ENCODE measurements around the gene PRR11.
"Not testable (repeated sequence)": the region's sequence is repeated elsewhere in the genome, so short reads cannot be mapped to it uniquely, and the experiment has no call there.

The PRR11 gene

GRCh38 chr17:59155439-59156177 lies at the start of gene PRR11:
PRR11 (plus strand) TSS chr17:59155746; CDS start chr17:59169753, 14,007 bp downstream.
- peak; percentile 95 for DNase-seq

- DNase-seq: peak; percentile 71
These were observed 49.6 kb upstream of the PRR11 start for GRCh38 chr17:59105852-59106462.

- peak; percentile 99 for DNase-seq
These were observed 48.9 kb upstream of the PRR11 start, which contains the start of gene TRIM37 for GRCh38 chr17:59106463-59107305. TRIM37 (minus strand) TSS chr17:59106880; CDS start chr17:59106461, 419 bp downstream.

- no peak for DNase-seq
These were observed 48.3 kb upstream of the PRR11 start for GRCh38 chr17:59107306-59107670.

GRCh38 chr17:59108400-59109102 lies 47.0 kb upstream of the PRR11 start:
- no peak for DNase-seq

- no peak for DNase-seq
These were observed 44.6 kb upstream of the PRR11 start for GRCh38 chr17:59110973-59111372.

- no peak for DNase-seq
These were observed 44.0 kb upstream of the PRR11 start for GRCh38 chr17:59111539-59111938.

GRCh38 chr17:59115474-59115873 lies 40.1 kb upstream of the PRR11 start:
- DNase-seq: no peak

- DNase-seq: no peak
These were observed 33.6 kb upstream of the PRR11 start for GRCh38 chr17:59121901-59122480.

- DNase-seq: no peak
These were observed 30.9 kb upstream of the PRR11 start for GRCh38 chr17:59124665-59125064.

GRCh38 chr17:59126809-59127417 lies 28.6 kb upstream of the PRR11 start:
- DNase-seq: no peak

- DNase-seq: no peak
These were observed 25.7 kb upstream of the PRR11 start for GRCh38 chr17:59129814-59130213.

- DNase-seq: no peak
These were observed 24.4 kb upstream of the PRR11 start for GRCh38 chr17:59131131-59131530.

GRCh38 chr17:59138339-59138738 lies 17.2 kb upstream of the PRR11 start:
- not testable (repeated sequence) for DNase-seq

- no peak for DNase-seq
These were observed 15.6 kb upstream of the PRR11 start for GRCh38 chr17:59139939-59140338.

- DNase-seq: no peak
These were observed 13.7 kb upstream of the PRR11 start for GRCh38 chr17:59141860-59142259.

GRCh38 chr17:59145571-59146096 lies 9.9 kb upstream of the PRR11 start:
- no peak for DNase-seq

- DNase-seq: no peak
These were observed 6.5 kb upstream of the PRR11 start for GRCh38 chr17:59149051-59149450.

- peak; percentile 11 for DNase-seq
These were observed 5.6 kb upstream of the PRR11 start for GRCh38 chr17:59149841-59150511.

- DNase-seq: no peak
These were observed 4.5 kb upstream of the PRR11 start for GRCh38 chr17:59151006-59151405.

GRCh38 chr17:59151591-59151990 lies 4.0 kb upstream of the PRR11 start:
- no peak for DNase-seq
